OCI-LY7 (cell line): ENCODE measurements around the gene SPTAN1.
"Not testable (repeated sequence)": the region's sequence is repeated elsewhere in the genome, so short reads cannot be mapped to it uniquely, and the experiment has no call there.

Source experiments
- CTCF ChIP-seq: fragments of 200-600 bp; sonication (generic); conservative IDR thresholded peaks from 2 replicates; pipeline ENCODE4 v1.5.1; 2014; ENCODE audit warnings: mild to moderate bottlenecking, antibody characterized with exemption, low read length, moderate library complexity, mixed read lengths
- EZH2phosphoT487 ChIP-seq: fragments of 200-600 bp; sonication (generic); IDR thresholded peaks from 2 replicates; pipeline ENCODE4 v1.6.1; 2018; ENCODE audit warnings: low read depth, borderline replicate concordance, mild to moderate bottlenecking, mixed run types, antibody characterized with exemption, low read length, moderate library complexity, mixed read lengths

- TF ChIP-seq CTCF, EZH2phosphoT487: not testable (repeated sequence)
Measured at GRCh38 chr9:128505906-128506305, 46.5 kb upstream of the SPTAN1 start.
